K562 (cell line): ENCODE results near the gene PPM1G. TPM values are rescaled to one million over a fixed set of nuclear protein-coding genes. Genes with fewer than 3 reads are reported as not detected.

Experiments
- BRCA1 ChIP-seq, 2 experiments: fragments of 450-650 bp in 1 of 2; sonication (generic) in 1 of 2; formaldehyde crosslinking in 1 of 2; IDR thresholded peaks; 2 replicates each; pipeline versions ENCODE4 v1.5.0 to v1.6.1; 2017 to 2020; ENCODE audit warnings: mild to moderate bottlenecking in 1 of 2, missing genetic modification reagents in 1 of 2
- CBX8 ChIP-seq: fragments of 200-600 bp; sonication (generic); IDR thresholded peaks from 2 replicates; pipeline ENCODE4 v1.6.1; 2012; ENCODE audit warnings: borderline replicate concordance, mixed run types, low read depth, mild to moderate bottlenecking, moderate library complexity, mixed read lengths, low read length, control low read depth, inconsistent platforms; ENCODE audit not compliant: poor library complexity, severe bottlenecking; ENCODE audit errors: extremely low read depth
- CREBBP ChIP-seq: IDR thresholded peaks from one replicate; pipeline ENCODE4 v1.6.1; 2012; ENCODE audit warnings: low read depth, mild to moderate bottlenecking, control low read depth, inconsistent platforms, low read length
- DMBX1 ChIP-seq: fragments of 250-450 bp; sonication (Bioruptor Pico); IDR thresholded peaks from 2 replicates; pipeline ENCODE4 v1.8.0; 2022; ENCODE audit warnings: inconsistent platforms, mild to moderate bottlenecking, moderate library complexity, borderline replicate concordance
- FOXP1 ChIP-seq: sonication (generic); formaldehyde crosslinking; IDR thresholded peaks from 2 replicates; pipeline ENCODE4 v1.8.0; 2022; ENCODE audit warnings: mild to moderate bottlenecking, missing genetic modification reagents
- HMG20B ChIP-seq: fragments of 250-450 bp; sonication (Bioruptor Pico); IDR thresholded peaks from 2 replicates; pipeline ENCODE4 v1.5.0; 2021; ENCODE audit warnings: mild to moderate bottlenecking
- HOMEZ ChIP-seq: fragments of 250-450 bp; sonication (Bioruptor Pico); IDR thresholded peaks from 2 replicates; pipeline ENCODE4 v1.4.0; 2020; ENCODE audit warnings: mild to moderate bottlenecking, moderate library complexity
- PYGO2 ChIP-seq: fragments of 450-650 bp; IDR thresholded peaks from 2 replicates; pipeline ENCODE4 v1.6.1; 2016; ENCODE audit warnings: mild to moderate bottlenecking, missing genetic modification characterization, moderate library complexity, missing compliant biosample characterization
- SAFB ChIP-seq: fragments of 200-400 bp; formaldehyde crosslinking; IDR thresholded peaks from 2 replicates; pipeline ENCODE4 v1.6.1; 2017; ENCODE audit warnings: low read depth, low read length, borderline replicate concordance
- TBP ChIP-seq: optimal IDR thresholded peaks from 2 replicates; pipeline ENCODE3; 2011; ENCODE audit warnings: low read depth, low read length, improper control_type of control experiment
- USF1 ChIP-seq: sonication (generic); formaldehyde crosslinking; IDR thresholded peaks from 2 replicates; pipeline ENCODE4 v1.9.0; 2022; ENCODE audit warnings: mild to moderate bottlenecking, missing genetic modification reagents
- ZBED1 ChIP-seq: IDR thresholded peaks from 2 replicates; pipeline ENCODE4 v1.6.1; 2014
- ZNF184 ChIP-seq: sonication (generic); formaldehyde crosslinking; IDR thresholded peaks from 2 replicates; pipeline ENCODE4 v1.5.0; 2020; ENCODE audit warnings: missing genetic modification reagents
- ZNF699 ChIP-seq: fragments of 250-450 bp; sonication (Bioruptor Pico); IDR thresholded peaks from 2 replicates; pipeline ENCODE4 v1.8.0; 2021; ENCODE audit warnings: mild to moderate bottlenecking, moderate library complexity; ENCODE audit not compliant: insufficient replicate concordance
- ZNF75A ChIP-seq: fragments of 450-650 bp; formaldehyde crosslinking; IDR thresholded peaks from 2 replicates; pipeline ENCODE4 v1.4.0; 2020; ENCODE audit warnings: mild to moderate bottlenecking
- ZNF830 ChIP-seq: fragments of 250-450 bp; sonication (Bioruptor Pico); IDR thresholded peaks from 2 replicates; pipeline ENCODE4 v1.5.0; 2021; ENCODE audit warnings: mild to moderate bottlenecking
- polyA plus RNA-seq, 8 experiments: library from polyadenylated mRNA; depleted of rRNA in 4 of 8; stranded (reverse) in 5 of 8; unstranded in 3 of 8; fragments of >200 nt; fragmentation: Nextera tagmentation in 2 of 8; fragmentation: Illumina TruSeq in 1 of 8; extraction: Ambion mirVana in 2 of 8; extraction: Trizol in 1 of 8; gene quantifications; 2 replicates each; pipeline versions ENCODE4 v1.2.1 to v1.2.3, GENCODE V29; 2011 to 2014; ENCODE audit warnings: inconsistent platforms in 1 of 8, missing spikeins in 1 of 8
- total RNA-seq, 7 experiments: library from RNA; depleted of rRNA in 6 of 7; stranded (reverse); fragments of >200 nt in 6 of 7; fragmentation: Illumina TruSeq in 2 of 7; extraction: Trizol in 2 of 7; gene quantifications; 2 replicates each; pipeline versions ENCODE4 v1.2.1 to v1.2.3, GENCODE V29; 2011 to 2021; ENCODE audit warnings: low replicate concordance in 1 of 7
- TF ChIP-seq, protein P1 (sequence below): fragments of 250-450 bp; sonication (Bioruptor Pico); IDR thresholded peaks from 2 replicates; pipeline ENCODE4 v1.5.0; 2022; ENCODE audit warnings: mild to moderate bottlenecking
- TF ChIP-seq, protein P2 (sequence below): sonication (generic); formaldehyde crosslinking; IDR thresholded peaks from 2 replicates; pipeline ENCODE4 v1.8.1; 2023; ENCODE audit warnings: mild to moderate bottlenecking, missing genetic modification reagents
- TF ChIP-seq, protein P3 (sequence below): fragments of 450-650 bp; conservative IDR thresholded peaks from 2 replicates; pipeline ENCODE4 v1.6.1; 2016; ENCODE audit warnings: missing genetic modification characterization, low read depth, mild to moderate bottlenecking, missing compliant biosample characterization, moderate library complexity

The PPM1G gene
- total and polyA plus RNA-seq, 9 of the 15 experiments (the other 6 are each of a cell fraction or from before 2014, with no cell fraction given) = 61.7 to 230 (median 153) TPM

DNA sequence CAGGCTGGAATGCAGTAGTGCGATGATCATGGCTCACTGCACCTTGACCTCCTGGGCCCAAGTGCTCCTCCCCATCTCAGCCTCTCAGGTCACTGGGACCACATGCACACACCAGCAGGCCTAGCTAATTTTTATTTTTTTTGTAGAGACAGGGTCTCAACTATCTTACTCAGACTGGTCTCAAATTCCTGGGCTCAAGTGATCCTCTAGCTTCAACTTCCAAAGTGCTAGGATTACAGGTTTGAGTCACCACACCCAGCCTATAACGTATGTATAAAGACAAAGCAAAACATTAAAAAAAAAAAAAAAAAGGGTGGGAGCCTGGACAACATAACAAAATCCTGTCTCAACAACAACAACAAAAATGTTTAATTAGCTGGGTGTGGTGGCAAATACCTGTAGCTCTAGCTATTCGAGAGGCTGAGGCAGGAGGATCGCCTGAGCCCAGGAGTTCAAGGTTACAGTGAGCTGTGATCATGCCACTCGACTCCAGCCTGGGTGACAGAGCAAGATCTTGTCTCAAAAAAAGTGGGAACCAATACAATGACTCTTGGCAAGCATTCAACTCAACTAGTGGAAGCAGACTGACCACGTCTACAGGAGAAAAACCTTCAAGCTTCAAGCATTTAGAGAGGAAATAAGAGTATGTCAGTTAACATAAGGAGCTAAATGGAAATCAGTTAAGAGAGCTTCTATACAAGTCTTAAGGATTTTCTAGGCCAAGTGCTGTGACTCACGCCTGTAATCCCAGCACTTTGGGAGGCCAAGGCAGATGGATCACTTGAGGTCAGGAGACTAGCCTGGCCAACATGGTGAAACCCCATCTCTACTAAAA lies 55.4 kb downstream of the PPM1G start (continued):
- TF ChIP-seq CREBBP (no peak), HMG20B (CRISPR knock-in tag) (no peak), HOMEZ (no peak), ZNF830 (no peak), SAFB (no peak), ZNF184 (CRISPR knock-in tag) (no peak), DMBX1 (CRISPR knock-in tag) (no peak), TBP (no peak), USF1 (CRISPR knock-in tag) (no peak), PYGO2 (tag) (no peak), BRCA1 (IDR thresholded peaks at IDR 0.05) (no peak), BRCA1 (CRISPR knock-in tag; IDR thresholded peaks at IDR 0.05) (no peak), FOXP1 (CRISPR knock-in tag) (no peak), CBX8 (no peak), ZNF75A (CRISPR knock-in tag) (no peak), ZBED1 (no peak), ZNF699 (CRISPR knock-in tag) (no peak)
- TF ChIP-seq, protein P1, sequence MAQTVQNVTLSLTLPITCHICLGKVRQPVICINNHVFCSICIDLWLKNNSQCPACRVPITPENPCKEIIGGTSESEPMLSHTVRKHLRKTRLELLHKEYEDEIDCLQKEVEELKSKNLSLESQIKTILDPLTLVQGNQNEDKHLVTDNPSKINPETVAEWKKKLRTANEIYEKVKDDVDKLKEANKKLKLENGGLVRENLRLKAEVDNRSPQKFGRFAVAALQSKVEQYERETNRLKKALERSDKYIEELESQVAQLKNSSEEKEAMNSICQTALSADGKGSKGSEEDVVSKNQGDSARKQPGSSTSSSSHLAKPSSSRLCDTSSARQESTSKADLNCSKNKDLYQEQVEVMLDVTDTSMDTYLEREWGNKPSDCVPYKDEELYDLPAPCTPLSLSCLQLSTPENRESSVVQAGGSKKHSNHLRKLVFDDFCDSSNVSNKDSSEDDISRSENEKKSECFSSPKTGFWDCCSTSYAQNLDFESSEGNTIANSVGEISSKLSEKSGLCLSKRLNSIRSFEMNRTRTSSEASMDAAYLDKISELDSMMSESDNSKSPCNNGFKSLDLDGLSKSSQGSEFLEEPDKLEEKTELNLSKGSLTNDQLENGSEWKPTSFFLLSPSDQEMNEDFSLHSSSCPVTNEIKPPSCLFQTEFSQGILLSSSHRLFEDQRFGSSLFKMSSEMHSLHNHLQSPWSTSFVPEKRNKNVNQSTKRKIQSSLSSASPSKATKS (CRISPR knock-in tag) = no peak
- TF ChIP-seq, protein P2, sequence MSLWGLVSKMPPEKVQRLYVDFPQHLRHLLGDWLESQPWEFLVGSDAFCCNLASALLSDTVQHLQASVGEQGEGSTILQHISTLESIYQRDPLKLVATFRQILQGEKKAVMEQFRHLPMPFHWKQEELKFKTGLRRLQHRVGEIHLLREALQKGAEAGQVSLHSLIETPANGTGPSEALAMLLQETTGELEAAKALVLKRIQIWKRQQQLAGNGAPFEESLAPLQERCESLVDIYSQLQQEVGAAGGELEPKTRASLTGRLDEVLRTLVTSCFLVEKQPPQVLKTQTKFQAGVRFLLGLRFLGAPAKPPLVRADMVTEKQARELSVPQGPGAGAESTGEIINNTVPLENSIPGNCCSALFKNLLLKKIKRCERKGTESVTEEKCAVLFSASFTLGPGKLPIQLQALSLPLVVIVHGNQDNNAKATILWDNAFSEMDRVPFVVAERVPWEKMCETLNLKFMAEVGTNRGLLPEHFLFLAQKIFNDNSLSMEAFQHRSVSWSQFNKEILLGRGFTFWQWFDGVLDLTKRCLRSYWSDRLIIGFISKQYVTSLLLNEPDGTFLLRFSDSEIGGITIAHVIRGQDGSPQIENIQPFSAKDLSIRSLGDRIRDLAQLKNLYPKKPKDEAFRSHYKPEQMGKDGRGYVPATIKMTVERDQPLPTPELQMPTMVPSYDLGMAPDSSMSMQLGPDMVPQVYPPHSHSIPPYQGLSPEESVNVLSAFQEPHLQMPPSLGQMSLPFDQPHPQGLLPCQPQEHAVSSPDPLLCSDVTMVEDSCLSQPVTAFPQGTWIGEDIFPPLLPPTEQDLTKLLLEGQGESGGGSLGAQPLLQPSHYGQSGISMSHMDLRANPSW (CRISPR knock-in tag) = no peak
- TF ChIP-seq, protein P3, sequence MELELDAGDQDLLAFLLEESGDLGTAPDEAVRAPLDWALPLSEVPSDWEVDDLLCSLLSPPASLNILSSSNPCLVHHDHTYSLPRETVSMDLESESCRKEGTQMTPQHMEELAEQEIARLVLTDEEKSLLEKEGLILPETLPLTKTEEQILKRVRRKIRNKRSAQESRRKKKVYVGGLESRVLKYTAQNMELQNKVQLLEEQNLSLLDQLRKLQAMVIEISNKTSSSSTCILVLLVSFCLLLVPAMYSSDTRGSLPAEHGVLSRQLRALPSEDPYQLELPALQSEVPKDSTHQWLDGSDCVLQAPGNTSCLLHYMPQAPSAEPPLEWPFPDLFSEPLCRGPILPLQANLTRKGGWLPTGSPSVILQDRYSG (tag) = 0 out of 2 replicates have a peak, but pooled peaks have one; percentile 49
